BLaER1 (cell line): ENCODE results near the gene STK11IP.

Experiments used
- H3K27ac ChIP-seq: shearing (Covaris generic); formaldehyde crosslinking; 2 replicates; pipeline ENCODE4 v1.8.1; 2022
- H3K27me3 ChIP-seq: shearing (Covaris generic); formaldehyde crosslinking; 2 replicates; pipeline ENCODE4 v1.8.1; 2022
- H3K36me3 ChIP-seq: shearing (Covaris generic); formaldehyde crosslinking; 2 replicates; pipeline ENCODE4 v1.8.1; 2022
- H3K4me1 ChIP-seq: shearing (Covaris generic); formaldehyde crosslinking; 2 replicates; pipeline ENCODE4 v1.8.1; 2022
- H3K4me2 ChIP-seq: shearing (Covaris generic); formaldehyde crosslinking; 2 replicates; pipeline ENCODE4 v1.8.1; 2022
- H3K4me3 ChIP-seq: shearing (Covaris generic); formaldehyde crosslinking; 2 replicates; pipeline ENCODE4 v1.8.1; 2022
- H3K9ac ChIP-seq: shearing (Covaris generic); formaldehyde crosslinking; 2 replicates; pipeline ENCODE4 v1.8.1; 2022
- H3K9me3 ChIP-seq: shearing (Covaris generic); formaldehyde crosslinking; 2 replicates; pipeline ENCODE4 v1.8.1; 2022
- H4K20me1 ChIP-seq: shearing (Covaris generic); formaldehyde crosslinking; 2 replicates; pipeline ENCODE4 v1.8.1; 2022
- Cebpa-rat ChIP-seq: shearing (Covaris generic); IDR thresholded peaks from 2 replicates; pipeline ENCODE4 v1.8.1; 2022

The STK11IP gene

DNA sequence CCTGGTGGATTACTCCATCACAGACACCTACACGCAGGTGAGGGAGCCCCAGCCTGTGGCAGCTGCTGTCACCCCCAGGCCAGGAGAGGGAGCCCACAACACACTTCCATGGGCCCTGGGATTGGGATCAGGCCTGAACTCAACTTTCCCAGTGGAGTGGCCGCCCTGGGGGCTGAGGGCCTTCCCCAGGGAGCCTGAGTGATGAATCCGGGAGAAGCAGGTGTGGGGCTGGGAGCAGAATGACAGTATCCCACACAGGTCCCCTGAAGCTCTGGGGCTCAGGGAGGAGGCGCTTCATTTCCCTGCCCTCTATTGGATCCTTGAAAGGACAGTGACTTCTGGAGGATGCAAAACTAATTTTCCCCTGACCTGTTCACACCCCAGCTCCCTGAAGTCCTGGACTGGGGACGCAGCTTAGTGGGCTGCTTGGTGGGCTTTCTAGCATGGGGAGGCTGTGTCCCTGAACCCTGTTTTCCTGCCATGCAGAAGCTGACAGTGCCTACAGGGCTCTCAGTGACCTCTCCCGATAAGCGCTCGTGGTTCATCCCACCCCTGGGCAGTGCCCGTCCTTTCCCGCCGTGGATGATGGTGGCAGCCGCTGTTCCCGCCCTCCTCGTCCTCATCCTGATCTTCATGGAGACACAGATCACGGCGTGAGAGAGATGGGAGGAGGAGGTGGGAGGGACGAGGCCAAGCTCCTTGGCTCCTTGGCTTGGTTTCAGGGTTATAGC is 40.7 kb downstream of the STK11IP start:
- no peak overlapping the region for H3K4me3 ChIP-seq
- no peaks in the 10 kb centered on the region for H3K36me3 ChIP-seq
- TF ChIP-seq Cebpa-rat, result no peak
- H3K27ac ChIP-seq, result no peak overlapping the region
- H3K4me2 ChIP-seq, result peak overlapping the region; percentile 57
- no peak overlapping the region for H3K9ac ChIP-seq
- no peaks in the 10 kb centered on the region for H4K20me1 ChIP-seq
- H3K27me3 ChIP-seq, result no peaks in the 10 kb centered on the region
- no peaks in the 10 kb centered on the region for H3K9me3 ChIP-seq
- H3K4me1 ChIP-seq, result peaks cover 38% of the 10 kb centered on the region

DNA sequence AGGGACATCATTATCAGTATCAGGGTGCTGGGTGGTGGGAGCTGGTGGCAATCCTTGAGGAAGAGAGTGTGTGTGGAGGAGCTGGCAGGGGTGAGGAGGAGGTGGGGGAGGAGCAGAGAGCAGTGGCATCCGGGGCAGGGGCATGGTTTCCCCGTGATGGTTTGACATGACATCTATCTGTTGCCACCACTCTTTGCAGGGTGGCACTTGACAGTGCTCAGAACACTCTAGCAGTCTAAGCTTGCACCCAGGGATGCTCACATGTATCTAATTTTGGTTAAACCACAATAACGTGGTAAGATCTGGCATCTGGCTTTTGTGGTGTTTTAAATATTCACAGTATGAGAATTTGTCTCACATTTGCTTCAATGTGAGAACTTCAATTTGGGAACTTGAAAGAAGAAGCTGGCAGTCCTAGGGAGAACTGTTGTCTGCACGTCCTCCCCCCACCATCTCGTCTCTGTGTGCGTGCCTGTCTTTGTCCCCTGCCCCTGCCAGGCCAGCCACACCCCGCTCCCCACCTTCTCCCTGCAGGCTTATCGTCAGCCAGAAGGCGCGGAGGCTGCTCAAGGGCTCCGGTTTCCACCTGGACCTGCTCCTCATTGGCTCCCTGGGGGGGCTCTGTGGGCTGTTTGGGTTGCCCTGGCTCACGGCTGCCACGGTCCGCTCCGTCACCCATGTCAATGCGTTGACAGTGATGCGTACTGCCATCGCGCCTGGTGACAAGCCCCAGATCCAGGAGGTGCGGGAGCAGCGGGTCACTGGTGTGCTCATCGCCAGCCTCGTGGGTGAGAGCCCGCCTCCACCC is 41.5 kb downstream of the STK11IP start:
- H3K9ac ChIP-seq, result 0 out of 2 replicates have a peak overlapping the region, but pooled peaks have one; percentile 38
- no peaks in the 10 kb centered on the region for H3K9me3 ChIP-seq
- H4K20me1 ChIP-seq, result no peaks in the 10 kb centered on the region
- H3K27ac ChIP-seq, result no peak overlapping the region
- peak overlapping the region; percentile 57 for H3K4me2 ChIP-seq
- H3K4me1 ChIP-seq, result peaks cover 38% of the 10 kb centered on the region
- no peaks in the 10 kb centered on the region for H3K36me3 ChIP-seq
- no peak overlapping the region for H3K4me3 ChIP-seq
- no peaks in the 10 kb centered on the region for H3K27me3 ChIP-seq
- no peak for TF ChIP-seq Cebpa-rat

DNA sequence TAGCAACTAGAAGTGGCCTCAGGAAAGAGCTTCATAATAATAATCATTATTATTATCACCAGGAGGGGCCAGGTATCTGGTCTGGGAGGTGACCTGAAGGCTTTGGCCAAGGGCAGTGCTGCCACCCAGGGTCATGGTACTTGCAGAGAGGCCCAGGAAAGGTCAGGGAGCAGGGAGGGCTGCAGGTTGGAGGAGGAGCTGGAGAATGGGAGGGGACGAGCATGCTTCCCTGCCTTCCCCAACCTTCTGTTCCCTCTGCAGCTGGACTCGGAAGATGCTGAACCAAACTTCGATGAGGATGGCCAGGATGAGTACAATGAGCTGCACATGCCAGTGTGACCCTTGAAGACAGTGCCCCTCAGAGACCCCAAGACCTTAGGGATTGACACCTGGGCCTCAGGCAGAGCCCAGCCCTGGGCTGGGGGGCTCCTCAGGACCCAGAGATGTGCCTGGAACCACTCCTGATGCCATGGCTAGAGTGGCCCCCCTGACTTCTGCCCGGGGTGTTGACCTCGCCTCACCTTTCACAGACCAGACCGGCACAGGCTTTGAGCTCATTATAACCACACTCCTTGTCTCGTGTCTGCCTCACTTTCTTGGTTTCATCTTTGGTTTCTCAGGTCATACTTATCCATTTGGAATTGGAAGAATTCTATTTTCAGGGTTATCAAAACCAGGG is 43.9 kb downstream of the STK11IP start:
- Histone ChIP-seq H4K20me1 (no peaks in the 10 kb centered on the region), H3K27ac (no peak overlapping the region), H3K4me2 (peak overlapping the region; percentile 79; the same call in 1 of the 2 replicates), H3K36me3 (no peaks in the 10 kb centered on the region), H3K9me3 (no peaks in the 10 kb centered on the region), H3K4me3 (no peak overlapping the region), H3K4me1 (peaks cover 38% of the 10 kb centered on the region), H3K9ac (no peak overlapping the region), H3K27me3 (no peaks in the 10 kb centered on the region)
- TF ChIP-seq Cebpa-rat, result no peak

DNA sequence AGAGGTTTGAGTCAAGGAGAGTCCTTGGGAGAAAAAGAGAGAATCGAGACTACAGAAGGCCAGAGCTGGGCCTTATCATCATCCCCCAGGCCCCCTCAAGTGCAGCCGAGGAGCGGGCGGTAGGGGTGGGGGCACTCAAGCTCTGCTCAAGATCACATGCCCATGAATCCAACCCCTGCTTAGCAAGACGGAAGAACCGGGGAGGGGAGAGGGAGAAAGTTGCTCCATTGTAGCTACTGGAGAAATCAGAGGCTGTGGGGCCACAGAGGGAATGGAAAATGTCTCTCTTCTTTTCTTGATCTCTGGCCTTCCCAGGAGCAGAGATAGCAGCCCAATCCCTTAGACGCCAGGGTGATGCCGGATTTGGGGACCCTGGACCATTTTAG is 44.4 kb downstream of the STK11IP start:
- Histone ChIP-seq H3K4me3 (no peak overlapping the region), H3K4me2 (peak overlapping the region; percentile 79), H3K9me3 (no peaks in the 10 kb centered on the region), H3K36me3 (no peaks in the 10 kb centered on the region), H3K27me3 (no peaks in the 10 kb centered on the region), H3K9ac (no peak overlapping the region), H4K20me1 (no peaks in the 10 kb centered on the region), H3K27ac (no peak overlapping the region), H3K4me1 (peaks cover 38% of the 10 kb centered on the region)
- TF ChIP-seq Cebpa-rat, result no peak

DNA sequence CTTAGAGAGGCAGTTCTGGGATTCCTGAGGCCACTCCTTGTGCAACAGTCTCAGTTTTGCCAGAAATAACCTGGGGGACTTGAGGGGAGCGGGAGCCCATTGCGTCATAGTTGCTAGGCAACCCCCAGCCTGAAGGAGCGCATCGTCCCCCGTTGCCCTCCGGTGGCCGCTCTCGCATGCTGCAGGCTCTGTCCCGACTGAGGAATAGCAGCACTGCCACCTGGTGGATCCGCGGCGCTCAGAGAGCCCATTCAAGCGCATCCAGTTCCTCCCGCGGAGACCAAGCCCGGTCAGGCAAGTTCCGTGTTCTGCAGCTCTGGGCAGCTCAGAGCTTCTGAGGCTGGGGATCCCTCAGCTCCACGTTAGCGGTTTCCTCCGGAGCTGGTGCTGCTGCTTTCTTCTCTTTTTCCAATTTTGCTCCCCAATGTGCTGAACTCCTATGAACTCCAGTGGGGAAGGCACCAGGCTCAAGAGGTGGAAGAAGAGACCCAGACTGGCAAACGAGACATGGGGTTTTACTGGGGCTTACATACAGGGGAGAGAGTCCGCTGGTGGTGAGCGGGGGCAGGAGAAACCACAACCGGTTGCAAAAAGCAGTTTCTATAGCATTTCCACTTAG is 44.9 kb downstream of the STK11IP start:
- Histone ChIP-seq H4K20me1 (no peaks in the 10 kb centered on the region), H3K27ac (0 out of 2 replicates have a peak overlapping the region, but pooled peaks have one; percentile 36), H3K9me3 (no peaks in the 10 kb centered on the region), H3K4me3 (peak overlapping the region; percentile 38; the same call in 1 of the 2 replicates), H3K4me1 (peaks cover 38% of the 10 kb centered on the region), H3K36me3 (no peaks in the 10 kb centered on the region), H3K9ac (0 out of 2 replicates have a peak overlapping the region, but pooled peaks have one; percentile 42), H3K27me3 (no peaks in the 10 kb centered on the region), H3K4me2 (peak overlapping the region; percentile 79)
- TF ChIP-seq Cebpa-rat, result peak; percentile 88

DNA sequence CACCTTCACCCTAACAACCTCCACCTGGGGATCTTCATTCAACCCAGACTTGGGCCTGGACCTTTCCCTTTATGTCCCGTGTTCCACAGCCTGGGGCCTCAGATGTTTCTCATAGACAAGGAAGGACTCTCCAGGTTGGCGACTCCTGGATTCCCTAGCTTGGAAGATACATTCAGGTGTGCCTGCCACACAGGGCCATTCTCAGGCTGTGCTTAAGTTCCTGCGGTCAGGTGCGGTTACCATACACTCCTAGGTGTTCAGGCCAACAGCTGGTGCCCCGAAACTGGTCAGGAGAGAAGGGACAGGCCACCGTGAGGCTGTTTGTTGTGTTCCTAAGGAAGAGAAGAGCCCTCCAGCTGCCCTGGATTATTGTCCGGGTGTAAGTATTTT is 45.4 kb downstream of the STK11IP start:
- Histone ChIP-seq H3K27ac (no peak overlapping the region), H3K36me3 (no peaks in the 10 kb centered on the region), H3K9ac (0 out of 2 replicates have a peak overlapping the region, but pooled peaks have one; percentile 42), H3K4me3 (peak overlapping the region; percentile 38; the same call in 1 of the 2 replicates), H3K4me2 (peak overlapping the region; percentile 79), H3K9me3 (no peaks in the 10 kb centered on the region), H3K4me1 (peaks cover 36% of the 10 kb centered on the region), H3K27me3 (no peaks in the 10 kb centered on the region), H4K20me1 (no peaks in the 10 kb centered on the region)
- no peak for TF ChIP-seq Cebpa-rat

DNA sequence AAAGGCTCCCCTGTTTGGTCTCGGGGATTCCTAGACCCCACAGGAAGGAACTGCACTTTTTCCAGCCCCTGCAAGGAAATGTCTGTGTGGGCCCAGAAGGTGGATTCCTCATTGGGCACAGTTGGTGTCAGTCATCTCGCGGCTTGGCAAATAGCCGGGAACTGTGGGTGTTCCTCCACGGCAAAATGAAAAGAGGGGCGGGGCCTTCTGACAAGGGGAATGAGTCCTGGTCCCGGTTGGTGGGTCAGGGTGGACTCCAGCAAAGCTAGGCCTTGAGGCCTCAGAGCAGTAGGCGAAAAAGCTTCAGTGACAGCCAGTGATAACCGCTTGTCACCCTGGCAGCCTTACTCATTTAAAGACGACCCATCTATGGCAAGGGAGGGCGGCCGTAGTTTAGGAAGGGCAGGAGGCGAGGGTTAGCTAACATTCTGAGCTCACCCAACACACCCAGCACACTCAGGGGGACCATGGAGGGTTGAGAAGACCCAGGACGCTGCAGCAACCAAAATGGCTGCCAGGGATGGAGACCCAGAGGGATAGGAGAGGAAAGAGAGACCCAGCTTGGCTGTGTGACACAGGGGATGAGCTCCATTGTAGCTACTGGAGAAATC is 46.2 kb downstream of the STK11IP start:
- H3K4me2 ChIP-seq, result peak overlapping the region; percentile 79; the same call in 1 of the 2 replicates
- no peaks in the 10 kb centered on the region for H3K36me3 ChIP-seq

DNA sequence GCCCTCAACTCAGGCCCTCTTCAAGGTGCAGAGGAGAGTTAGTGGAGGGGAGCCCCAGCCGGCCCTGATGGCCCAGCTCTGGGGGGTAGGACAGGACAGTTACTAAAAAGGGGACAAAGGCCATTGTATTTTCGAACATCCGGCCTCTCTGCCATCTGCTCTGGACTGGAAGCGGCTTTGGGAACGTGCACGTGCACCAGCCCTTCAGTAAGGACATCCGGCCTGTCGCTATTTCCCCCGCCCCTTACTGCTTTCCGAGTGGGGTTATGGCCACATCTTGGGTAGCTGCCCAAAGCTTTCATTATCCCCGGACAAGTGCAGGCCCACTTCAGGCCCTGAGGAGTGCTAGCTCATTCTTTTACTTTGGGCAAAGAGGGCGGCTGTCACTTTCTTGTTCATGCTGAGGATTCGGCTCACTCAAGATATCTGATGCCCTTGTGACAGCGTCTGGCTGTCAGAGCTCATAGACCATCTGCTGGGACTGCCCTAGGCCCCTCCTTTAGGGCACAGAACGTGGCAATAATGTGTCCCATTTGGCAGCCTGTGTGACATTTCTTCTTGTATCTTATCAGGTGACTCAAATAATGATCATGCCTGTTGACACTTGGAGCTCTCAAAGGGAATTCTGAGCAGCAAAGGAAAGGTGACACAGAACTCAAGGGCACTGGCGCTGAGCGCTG is 47.3 kb downstream of the STK11IP start:
- Histone ChIP-seq H3K4me3 (no peak overlapping the region), H3K4me1 (peaks cover 19% of the 10 kb centered on the region), H3K4me2 (no peak overlapping the region), H3K36me3 (no peaks in the 10 kb centered on the region), H3K9ac (no peak overlapping the region), H4K20me1 (no peaks in the 10 kb centered on the region), H3K9me3 (no peaks in the 10 kb centered on the region), H3K27me3 (no peaks in the 10 kb centered on the region), H3K27ac (no peak overlapping the region)
- no peak for TF ChIP-seq Cebpa-rat

More for the DNA sequence above, 46.2 kb downstream of the STK11IP start:
- no peak for TF ChIP-seq Cebpa-rat
- Histone ChIP-seq H3K4me1 (peaks cover 28% of the 10 kb centered on the region), H3K27me3 (no peaks in the 10 kb centered on the region), H3K9me3 (no peaks in the 10 kb centered on the region), H4K20me1 (no peaks in the 10 kb centered on the region), H3K4me3 (no peak overlapping the region), H3K27ac (no peak overlapping the region), H3K9ac (no peak overlapping the region)
